Activated CD4-positive, alpha-beta T cell treated with anti-CD3 and anti-CD28 coated beads, Interleukin-2, Interleukin-6, amounts not matched to agents 100 ng/mL and 50 ng/mL, durations not matched to agents 16 hours and 8 hours (primary cell): ENCODE measurements around the gene FES.
"Not testable (repeated sequence)": the region's sequence is repeated elsewhere in the genome, so short reads cannot be mapped to it uniquely, and the experiment has no call there.

ENCODE experiments used
- DNase-seq: peaks from one replicate; pipeline ENCODE4 v3.0.0-alpha.2; 2020

FES gene

GRCh38 chr15:90862487-90862886 is 21.8 kb upstream of the FES start:
- DNase-seq, result no peak

GRCh38 chr15:90862964-90863778 is 21.1 kb upstream of the FES start:
- DNase-seq, result no peak

- DNase-seq, result no peak
These were observed 20.3 kb upstream of the FES start for GRCh38 chr15:90863987-90864386.

- DNase-seq, result no peak
These were observed 19.8 kb upstream of the FES start for GRCh38 chr15:90864507-90864906.

- no peak for DNase-seq
These were observed 18.6 kb upstream of the FES start for GRCh38 chr15:90865702-90866101.

- no peak for DNase-seq
These were observed 18.1 kb upstream of the FES start for GRCh38 chr15:90866161-90866715.

GRCh38 chr15:90866800-90867199 is 17.5 kb upstream of the FES start:
- no peak for DNase-seq

- DNase-seq, result no peak
These were observed 16.0 kb upstream of the FES start, which contains the start of gene FURIN for GRCh38 chr15:90868261-90868689. TSS of gene FURIN (plus strand) at chr15:90868588. CDS start at chr15:90875741, 7,153 bp downstream.

GRCh38 chr15:90869140-90869541 is 15.2 kb upstream of the FES start:
- DNase-seq, result no peak

GRCh38 chr15:90869601-90870353 is 14.5 kb upstream of the FES start:
- peak; percentile 82 for DNase-seq

- DNase-seq, result peak; percentile 44
These were observed 13.8 kb upstream of the FES start for GRCh38 chr15:90870354-90871138.

- DNase-seq, result peak; percentile 46
These were observed 13.1 kb upstream of the FES start for GRCh38 chr15:90871139-90871715.

- DNase-seq, result peak; percentile 36
These were observed 12.4 kb upstream of the FES start for GRCh38 chr15:90871716-90872485.

- DNase-seq, result peak; percentile 86
These were observed 11.7 kb upstream of the FES start for GRCh38 chr15:90872486-90873184.

GRCh38 chr15:90873488-90873997 is 10.8 kb upstream of the FES start:
- no peak for DNase-seq

GRCh38 chr15:90873998-90874605 is 10.2 kb upstream of the FES start:
- DNase-seq, result no peak

- DNase-seq, result not testable (repeated sequence)
These were observed 9.3 kb upstream of the FES start for GRCh38 chr15:90874986-90875385.

GRCh38 chr15:90875549-90875981 is 8.7 kb upstream of the FES start:
- no peak for DNase-seq

- DNase-seq, result no peak
These were observed 8.3 kb upstream of the FES start for GRCh38 chr15:90876046-90876445.

GRCh38 chr15:90876512-90877170 is 7.7 kb upstream of the FES start:
- no peak for DNase-seq
